Muscle of leg (tissue), 11 donors: ENCODE data around the gene PWWP2A. TPM values are rescaled to one million over a fixed set of nuclear protein-coding genes. Genes with fewer than 3 reads are reported as not detected.
"Not testable (repeated sequence)": the region's sequence is repeated elsewhere in the genome, so short reads cannot be mapped to it uniquely, and the experiment has no call there.

Experiments
- DNase-seq: peaks from one replicate; pipeline ENCODE4 v3.0.0; 2013
- H3K27ac ChIP-seq: one replicate; pipeline ENCODE4 v1.5.1; 2013; ENCODE audit warnings: mild to moderate bottlenecking, low read length, control low read depth
- H3K27me3 ChIP-seq: one replicate; pipeline ENCODE4 v1.6.1; 2013; ENCODE audit warnings: low read length; ENCODE audit not compliant: control insufficient read depth, insufficient read depth
- H3K36me3 ChIP-seq: one replicate; pipeline ENCODE4 v1.6.1; 2013; ENCODE audit warnings: low read length; ENCODE audit not compliant: control insufficient read depth, insufficient read depth
- H3K4me1 ChIP-seq: one replicate; pipeline ENCODE4 v1.6.1; 2013; ENCODE audit warnings: low read length; ENCODE audit not compliant: control insufficient read depth, insufficient read depth
- H3K4me3 ChIP-seq: one replicate; pipeline ENCODE4 v1.5.1; 2013; ENCODE audit warnings: low read length, control low read depth
- H3K9me3 ChIP-seq: replicated peaks from 2 replicates; pipeline ENCODE4 v1.6.1; 2013; ENCODE audit warnings: low read depth, low read length; ENCODE audit not compliant: control insufficient read depth
- WGBS: methylation state at CpG from one replicate; pipeline ENCODE4 v1.1.5; 2013; ENCODE audit warnings: missing lambda C conversion rate; ENCODE audit not compliant: insufficient coverage; 5-methylcytosine and 5-hydroxymethylcytosine counted together
- polyA plus RNA-seq, 8 donors: library from polyadenylated mRNA; unstranded; fragments of 120-200 nt; gene quantifications; one replicate each; pipeline versions ENCODE4 v1.2.1 to v1.2.3, GENCODE V29; 2013; ENCODE audit warnings: inconsistent platforms in 1 of 8, low replicate concordance in 1 of 8; ENCODE audit not compliant: insufficient read length in 8 of 8, insufficient read depth in 1 of 8
- total RNA-seq: library from RNA; stranded (reverse); fragments of 120-200 nt; gene quantifications from one replicate; pipeline ENCODE4 v1.2.4, GENCODE V29; 2013

PWWP2A gene
- total and polyA plus RNA-seq, 9 donors: 12.1 to 19.1 (median 14.3) TPM

GRCh38 chr5:160159991-160160792 is 40.9 kb upstream of the PWWP2A start:
- no peaks in the 10 kb centered on the region for H3K9me3 ChIP-seq
- peak; percentile 14 for DNase-seq
- H3K27me3 ChIP-seq: no peaks in the 10 kb centered on the region
- no peak overlapping the region for H3K27ac ChIP-seq
- H3K4me3 ChIP-seq: no peak overlapping the region
- no peaks in the 10 kb centered on the region for H3K36me3 ChIP-seq
- WGBS: 30% methylated on average over 4 of the region's 19 CpGs
- H3K4me1 ChIP-seq: peaks cover 18% of the 10 kb centered on the region

- Histone ChIP-seq H3K4me3 (no peak overlapping the region), H3K9me3 (no peaks in the 10 kb centered on the region), H3K27ac (no peak overlapping the region), H3K36me3 (no peaks in the 10 kb centered on the region), H3K4me1 (peaks cover 10% of the 10 kb centered on the region), H3K27me3 (no peaks in the 10 kb centered on the region)
- 89% methylated on average over 8 of the region's 9 CpGs for WGBS
- DNase-seq: no peak
Measured at GRCh38 chr5:160158087-160158486, 38.8 kb upstream of the PWWP2A start.

GRCh38 chr5:160155017-160155750 is 35.9 kb upstream of the PWWP2A start:
- no peak overlapping the region for H3K4me3 ChIP-seq
- 83% methylated on average over 2 of the region's 6 CpGs for WGBS

DNA sequence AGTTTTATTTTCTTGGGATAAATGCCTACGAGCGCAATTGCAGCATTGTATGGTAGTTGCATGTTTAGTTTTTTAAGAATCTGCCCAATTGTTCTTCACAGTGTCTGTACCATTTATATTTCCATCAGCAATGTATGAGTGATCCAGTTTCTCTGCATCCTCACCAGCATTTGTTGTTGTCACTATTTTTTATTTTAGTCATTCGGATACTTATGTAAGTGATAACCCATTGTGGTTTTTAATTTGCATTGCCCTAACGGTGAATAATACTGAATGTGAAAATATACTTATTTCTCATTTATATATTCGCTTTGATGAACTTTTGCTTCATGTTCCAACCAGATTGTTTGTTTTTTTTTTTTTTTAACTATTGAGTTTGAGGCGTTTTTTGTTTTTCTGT is 33.7 kb upstream of the PWWP2A start:
- Histone ChIP-seq H3K27me3 (no peaks in the 10 kb centered on the region), H3K4me3 (no peak overlapping the region), H3K27ac (no peak overlapping the region), H3K4me1 (no peaks in the 10 kb centered on the region), H3K36me3 (no peaks in the 10 kb centered on the region), H3K9me3 (no peaks in the 10 kb centered on the region)
- WGBS: no CpG with 5 or more reads among the region's 6 CpGs
- DNase-seq: no peak

More at GRCh38 chr5:160155017-160155750, 35.9 kb upstream of the PWWP2A start:
- no peak for DNase-seq
- Histone ChIP-seq H3K27ac (no peak overlapping the region), H3K27me3 (no peaks in the 10 kb centered on the region), H3K9me3 (no peaks in the 10 kb centered on the region), H3K4me1 (peaks cover 5% of the 10 kb centered on the region), H3K36me3 (no peaks in the 10 kb centered on the region)

GRCh38 chr5:160152287-160152686 is 33.0 kb upstream of the PWWP2A start:
- Histone ChIP-seq H3K27me3 (no peaks in the 10 kb centered on the region), H3K27ac (no peak overlapping the region), H3K9me3 (no peaks in the 10 kb centered on the region), H3K4me1 (no peaks in the 10 kb centered on the region), H3K4me3 (no peak overlapping the region), H3K36me3 (no peaks in the 10 kb centered on the region)
- DNase-seq: no peak
- 100% methylated on average over 1 of the region's 1 CpG for WGBS

- no peaks in the 10 kb centered on the region for H3K27me3 ChIP-seq
- H3K27ac ChIP-seq: no peak overlapping the region
- no peak for DNase-seq
- no peaks in the 10 kb centered on the region for H3K9me3 ChIP-seq
- no peak overlapping the region for H3K4me3 ChIP-seq
- no peaks in the 10 kb centered on the region for H3K36me3 ChIP-seq
- H3K4me1 ChIP-seq: peaks cover 2% of the 10 kb centered on the region
- no CpG with 5 or more reads among the region's 3 CpGs for WGBS
Measured at GRCh38 chr5:160151017-160151416, 31.8 kb upstream of the PWWP2A start.

DNA sequence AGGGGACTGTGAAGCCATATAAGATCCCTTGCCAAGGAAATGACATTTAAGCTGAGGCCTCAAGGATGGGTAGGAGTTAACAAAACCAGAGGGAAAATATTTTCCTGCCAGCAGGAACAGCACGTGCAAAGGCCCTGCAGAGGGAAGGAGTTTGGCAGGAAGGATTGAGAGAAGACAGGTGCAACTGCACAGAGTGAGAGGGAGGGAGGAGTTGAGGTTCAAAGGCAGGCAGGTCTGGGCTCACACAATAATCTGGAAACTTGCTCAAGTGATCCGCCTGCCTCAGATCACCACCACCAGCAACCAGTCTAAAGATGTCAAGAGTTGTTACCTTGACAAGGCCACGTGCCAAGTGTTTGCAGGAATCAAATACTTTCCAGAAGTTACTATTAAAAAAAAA is 31.1 kb upstream of the PWWP2A start:
- Histone ChIP-seq H3K36me3 (no peaks in the 10 kb centered on the region), H3K27ac (no peak overlapping the region), H3K27me3 (no peaks in the 10 kb centered on the region), H3K4me1 (peaks cover 2% of the 10 kb centered on the region), H3K9me3 (no peaks in the 10 kb centered on the region), H3K4me3 (no peak overlapping the region)
- WGBS: 79% methylated on average over 2 of the region's 3 CpGs
- DNase-seq: no peak

DNA sequence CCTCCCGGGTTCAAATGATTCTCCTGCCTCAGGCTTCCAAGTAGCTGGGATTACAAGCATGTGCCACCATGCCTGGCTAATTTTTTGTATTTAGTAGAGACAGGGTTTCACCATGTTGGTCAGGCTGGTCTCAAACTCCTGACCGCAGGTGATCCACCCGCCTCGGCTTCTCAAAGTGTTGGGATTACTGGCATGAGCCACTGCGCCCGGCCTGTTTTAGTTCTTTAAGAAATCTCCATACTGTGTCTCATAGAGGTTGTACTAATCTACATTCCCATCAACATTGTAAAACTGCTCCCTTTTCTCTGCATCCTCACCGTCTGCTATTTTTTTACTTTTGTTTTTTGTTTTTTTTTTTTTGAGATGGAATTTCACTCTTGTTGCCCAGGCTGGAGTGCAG is 25.2 kb upstream of the PWWP2A start:
- not testable (repeated sequence) for H3K4me3 ChIP-seq, H3K9me3 ChIP-seq, DNase-seq, H3K27ac ChIP-seq, H3K27me3 ChIP-seq, H3K36me3 ChIP-seq, H3K4me1 ChIP-seq
- 92% methylated on average over 4 of the region's 7 CpGs for WGBS

- no peak for DNase-seq
- no CpG with 5 or more reads among the region's 1 CpG for WGBS
- peaks cover 7% of the 10 kb centered on the region for H3K4me1 ChIP-seq
- H3K27ac ChIP-seq: no peak overlapping the region
- no peak overlapping the region for H3K4me3 ChIP-seq
- H3K27me3 ChIP-seq: no peaks in the 10 kb centered on the region
- H3K36me3 ChIP-seq: no peaks in the 10 kb centered on the region
- H3K9me3 ChIP-seq: no peaks in the 10 kb centered on the region
Measured at GRCh38 chr5:160134332-160134731, 15.1 kb upstream of the PWWP2A start.

GRCh38 chr5:160133918-160134304 is 14.7 kb upstream of the PWWP2A start:
- Histone ChIP-seq H3K4me1 (peaks cover 7% of the 10 kb centered on the region), H3K4me3 (no peak overlapping the region), H3K27ac (no peak overlapping the region), H3K36me3 (no peaks in the 10 kb centered on the region), H3K27me3 (no peaks in the 10 kb centered on the region), H3K9me3 (no peaks in the 10 kb centered on the region)
- DNase-seq: peak; percentile 5
- WGBS: no CpG with 5 or more reads among the region's 7 CpGs
